Measurements from ENCODE around the gene RAX.

Gene RAX

GRCh38 chr18:59242906-59243305 is 30.3 kb downstream of the RAX start:
- Histone ChIP-seq H3K9ac (ENCODE audit: low read depth, low read length) (no peak overlapping the region), H3K36me3 (ENCODE audit: control insufficient read depth, insufficient read depth, low read length) (no peaks in the 10 kb centered on the region), H3K27ac (ENCODE audit: low read depth, low read length) (no peak overlapping the region), H3K4me1 (ENCODE audit: control insufficient read depth, insufficient read depth, low read length) (no peaks in the 10 kb centered on the region; the same call in 1 of the 2 replicates), H3K9me3 (ENCODE audit: control insufficient read depth, insufficient read depth, low read length) (no peaks in the 10 kb centered on the region), H3K4me3 (ENCODE audit: low read depth, low read length) (no peak overlapping the region), H3K27me3 (ENCODE audit: control insufficient read depth, insufficient read depth, low read length) (peaks cover 16% of the 10 kb centered on the region)

GRCh38 chr18:59239642-59240041 is 33.6 kb downstream of the RAX start:
- Histone ChIP-seq H3K9ac (ENCODE audit: low read depth, low read length) (no peak overlapping the region), H3K36me3 (ENCODE audit: control insufficient read depth, insufficient read depth, low read length) (no peaks in the 10 kb centered on the region), H3K4me1 (ENCODE audit: control insufficient read depth, insufficient read depth, low read length) (no peaks in the 10 kb centered on the region), H3K27ac (ENCODE audit: low read depth, low read length) (no peak overlapping the region), H3K4me3 (ENCODE audit: low read depth, low read length) (no peak overlapping the region), H3K27me3 (ENCODE audit: control insufficient read depth, insufficient read depth, low read length) (no peaks in the 10 kb centered on the region; the same call in 1 of the 2 replicates), H3K9me3 (ENCODE audit: control insufficient read depth, insufficient read depth, low read length) (no peaks in the 10 kb centered on the region)

- no peak overlapping the region for H3K9ac ChIP-seq (ENCODE audit: low read depth, low read length)
- H3K4me3 ChIP-seq (ENCODE audit: low read depth, low read length): no peak overlapping the region
- H3K4me1 ChIP-seq (ENCODE audit: control insufficient read depth, insufficient read depth, low read length): no peaks in the 10 kb centered on the region
- no peaks in the 10 kb centered on the region for H3K9me3 ChIP-seq (ENCODE audit: control insufficient read depth, insufficient read depth, low read length)
- no peaks in the 10 kb centered on the region for H3K27me3 ChIP-seq (ENCODE audit: control insufficient read depth, insufficient read depth, low read length)
- no peak overlapping the region for H3K27ac ChIP-seq (ENCODE audit: low read depth, low read length)
- H3K36me3 ChIP-seq (ENCODE audit: control insufficient read depth, insufficient read depth, low read length): no peaks in the 10 kb centered on the region
Observed at GRCh38 chr18:59238385-59238784, 34.9 kb downstream of the RAX start.

GRCh38 chr18:59233017-59233410 is 40.2 kb downstream of the RAX start:
- H3K27me3 ChIP-seq (ENCODE audit: control insufficient read depth, insufficient read depth, low read length): peaks cover 19% of the 10 kb centered on the region
- no peaks in the 10 kb centered on the region for H3K4me1 ChIP-seq (ENCODE audit: control insufficient read depth, insufficient read depth, low read length)
- H3K27ac ChIP-seq (ENCODE audit: low read depth, low read length): no peak overlapping the region
- H3K9me3 ChIP-seq (ENCODE audit: control insufficient read depth, insufficient read depth, low read length): no peaks in the 10 kb centered on the region
- H3K36me3 ChIP-seq (ENCODE audit: control insufficient read depth, insufficient read depth, low read length): no peaks in the 10 kb centered on the region
- no peak overlapping the region for H3K4me3 ChIP-seq (ENCODE audit: low read depth, low read length)
- no peak overlapping the region for H3K9ac ChIP-seq (ENCODE audit: low read depth, low read length)

GRCh38 chr18:59232309-59233016 is 40.8 kb downstream of the RAX start:
- no peaks in the 10 kb centered on the region for H3K9me3 ChIP-seq (ENCODE audit: control insufficient read depth, insufficient read depth, low read length)
- H3K27me3 ChIP-seq (ENCODE audit: control insufficient read depth, insufficient read depth, low read length): peaks cover 24% of the 10 kb centered on the region
- H3K9ac ChIP-seq (ENCODE audit: low read depth, low read length): no peak overlapping the region
- no peaks in the 10 kb centered on the region for H3K36me3 ChIP-seq (ENCODE audit: control insufficient read depth, insufficient read depth, low read length)
- H3K27ac ChIP-seq (ENCODE audit: low read depth, low read length): no peak overlapping the region
- H3K4me3 ChIP-seq (ENCODE audit: low read depth, low read length): no peak overlapping the region
- H3K4me1 ChIP-seq (ENCODE audit: control insufficient read depth, insufficient read depth, low read length): no peaks in the 10 kb centered on the region

GRCh38 chr18:59231877-59232276 is 41.4 kb downstream of the RAX start:
- peaks cover 29% of the 10 kb centered on the region for H3K27me3 ChIP-seq (ENCODE audit: control insufficient read depth, insufficient read depth, low read length)
- no peak overlapping the region for H3K9ac ChIP-seq (ENCODE audit: low read depth, low read length)
- H3K36me3 ChIP-seq (ENCODE audit: control insufficient read depth, insufficient read depth, low read length): no peaks in the 10 kb centered on the region
- H3K9me3 ChIP-seq (ENCODE audit: control insufficient read depth, insufficient read depth, low read length): no peaks in the 10 kb centered on the region
- H3K27ac ChIP-seq (ENCODE audit: low read depth, low read length): no peak overlapping the region
- no peaks in the 10 kb centered on the region for H3K4me1 ChIP-seq (ENCODE audit: control insufficient read depth, insufficient read depth, low read length)
- no peak overlapping the region for H3K4me3 ChIP-seq (ENCODE audit: low read depth, low read length)

- Histone ChIP-seq H3K9me3 (ENCODE audit: control insufficient read depth, insufficient read depth, low read length) (no peaks in the 10 kb centered on the region), H3K27me3 (ENCODE audit: control insufficient read depth, insufficient read depth, low read length) (peaks cover 35% of the 10 kb centered on the region), H3K4me1 (ENCODE audit: control insufficient read depth, insufficient read depth, low read length) (no peaks in the 10 kb centered on the region), H3K27ac (ENCODE audit: low read depth, low read length) (no peak overlapping the region), H3K9ac (ENCODE audit: low read depth, low read length) (no peak overlapping the region), H3K4me3 (ENCODE audit: low read depth, low read length) (no peak overlapping the region), H3K36me3 (ENCODE audit: control insufficient read depth, insufficient read depth, low read length) (no peaks in the 10 kb centered on the region)
Observed at GRCh38 chr18:59231114-59231513, 42.1 kb downstream of the RAX start.

GRCh38 chr18:59229701-59230443 is 43.4 kb downstream of the RAX start:
- Histone ChIP-seq H3K27ac (ENCODE audit: low read depth, low read length) (no peak overlapping the region), H3K4me1 (ENCODE audit: control insufficient read depth, insufficient read depth, low read length) (no peaks in the 10 kb centered on the region), H3K9me3 (ENCODE audit: control insufficient read depth, insufficient read depth, low read length) (no peaks in the 10 kb centered on the region), H3K9ac (ENCODE audit: low read depth, low read length) (no peak overlapping the region), H3K27me3 (ENCODE audit: control insufficient read depth, insufficient read depth, low read length) (peaks cover 46% of the 10 kb centered on the region), H3K36me3 (ENCODE audit: control insufficient read depth, insufficient read depth, low read length) (no peaks in the 10 kb centered on the region), H3K4me3 (ENCODE audit: low read depth, low read length) (no peak overlapping the region)

GRCh38 chr18:59229191-59229590 is 44.1 kb downstream of the RAX start:
- Histone ChIP-seq H3K9me3 (ENCODE audit: control insufficient read depth, insufficient read depth, low read length) (no peaks in the 10 kb centered on the region), H3K9ac (ENCODE audit: low read depth, low read length) (no peak overlapping the region), H3K36me3 (ENCODE audit: control insufficient read depth, insufficient read depth, low read length) (no peaks in the 10 kb centered on the region), H3K27ac (ENCODE audit: low read depth, low read length) (no peak overlapping the region), H3K4me1 (ENCODE audit: control insufficient read depth, insufficient read depth, low read length) (no peaks in the 10 kb centered on the region), H3K4me3 (ENCODE audit: low read depth, low read length) (no peak overlapping the region), H3K27me3 (ENCODE audit: control insufficient read depth, insufficient read depth, low read length) (peaks cover 52% of the 10 kb centered on the region)

- no peaks in the 10 kb centered on the region for H3K9me3 ChIP-seq (ENCODE audit: control insufficient read depth, insufficient read depth, low read length)
Observed at GRCh38 chr18:59228351-59228750, 44.9 kb downstream of the RAX start.

GRCh38 chr18:59222341-59222740 is 50.9 kb downstream of the RAX start:
- Histone ChIP-seq H3K4me3 (ENCODE audit: low read depth, low read length) (no peak overlapping the region), H3K4me1 (ENCODE audit: control insufficient read depth, insufficient read depth, low read length) (peaks cover 10% of the 10 kb centered on the region; the same call in 1 of the 2 replicates), H3K27me3 (ENCODE audit: control insufficient read depth, insufficient read depth, low read length) (peaks cover 94% of the 10 kb centered on the region), H3K27ac (ENCODE audit: low read depth, low read length) (no peak overlapping the region), H3K9ac (ENCODE audit: low read depth, low read length) (no peak overlapping the region), H3K36me3 (ENCODE audit: control insufficient read depth, insufficient read depth, low read length) (no peaks in the 10 kb centered on the region), H3K9me3 (ENCODE audit: control insufficient read depth, insufficient read depth, low read length) (no peaks in the 10 kb centered on the region)

More at GRCh38 chr18:59228351-59228750, 44.9 kb downstream of the RAX start:
- H3K27me3 ChIP-seq (ENCODE audit: control insufficient read depth, insufficient read depth, low read length): peaks cover 60% of the 10 kb centered on the region
- H3K36me3 ChIP-seq (ENCODE audit: control insufficient read depth, insufficient read depth, low read length): no peaks in the 10 kb centered on the region
- H3K4me1 ChIP-seq (ENCODE audit: control insufficient read depth, insufficient read depth, low read length): no peaks in the 10 kb centered on the region
- no peak overlapping the region for H3K4me3 ChIP-seq (ENCODE audit: low read depth, low read length)
- no peak overlapping the region for H3K9ac ChIP-seq (ENCODE audit: low read depth, low read length)
- H3K27ac ChIP-seq (ENCODE audit: low read depth, low read length): no peak overlapping the region

Data from HUES48 (cell line).